HL-60 (cell line): Measurements from ENCODE around the gene TMEM45A.

ENCODE experiments used
- DNase-seq, 2 experiments: peaks; one replicate each; pipeline ENCODE4 v3.0.0-alpha.2; 2010 to 2020; ENCODE audit warnings: low read depth in 1 of 2, low spot score in 1 of 2
- H3K27ac ChIP-seq: fragments of 250-450 bp; sonication (Bioruptor Pico); replicated peaks from 2 replicates; pipeline ENCODE4 v1.5.1; 2020; ENCODE audit warnings: mild to moderate bottlenecking, moderate library complexity
- H3K27me3 ChIP-seq: fragments of 250-450 bp; sonication (Bioruptor Pico); 2 replicates; pipeline ENCODE4 v1.5.1; 2021; ENCODE audit warnings: mild to moderate bottlenecking, moderate library complexity; ENCODE audit not compliant: insufficient read depth, poor library complexity, severe bottlenecking
- H3K4me3 ChIP-seq: replicated peaks from 2 replicates; pipeline ENCODE4 v1.5.1; 2011; ENCODE audit warnings: mild to moderate bottlenecking, control low read depth, low read length; ENCODE audit not compliant: insufficient read depth
- CTCF ChIP-seq: IDR thresholded peaks from one replicate; pipeline ENCODE4 v1.5.1; 2011; ENCODE audit warnings: low read length, control low read depth, inconsistent platforms; ENCODE audit not compliant: insufficient read depth
- GABPA ChIP-seq: IDR thresholded peaks from 2 replicates; pipeline ENCODE4 v1.6.1; 2012; ENCODE audit warnings: low read depth
- POLR2AphosphoS5 ChIP-seq: IDR thresholded peaks from 2 replicates; pipeline ENCODE4 v1.6.1; 2012; ENCODE audit warnings: low read depth
- SPI1 ChIP-seq: IDR thresholded peaks from 2 replicates; pipeline ENCODE4 v1.6.1; 2012; ENCODE audit warnings: low read depth, mild to moderate bottlenecking, borderline replicate concordance
- TF ChIP-seq, protein P1 (sequence below): IDR thresholded peaks from 2 replicates; pipeline ENCODE4 v1.6.1; 2012; ENCODE audit warnings: low read depth; ENCODE audit not compliant: insufficient replicate concordance

TMEM45A gene

GRCh38 chr3:100449214-100449613 is 43.2 kb upstream of the TMEM45A start:
- Histone ChIP-seq H3K27me3 (no peaks in the 10 kb centered on the region), H3K4me3 (no peak overlapping the region), H3K27ac (no peak overlapping the region)
- DNase-seq = no peak
- TF ChIP-seq SPI1 = no peak
- no peak for TF ChIP-seq GABPA
- TF ChIP-seq POLR2AphosphoS5 = no peak
- TF ChIP-seq, protein P1, sequence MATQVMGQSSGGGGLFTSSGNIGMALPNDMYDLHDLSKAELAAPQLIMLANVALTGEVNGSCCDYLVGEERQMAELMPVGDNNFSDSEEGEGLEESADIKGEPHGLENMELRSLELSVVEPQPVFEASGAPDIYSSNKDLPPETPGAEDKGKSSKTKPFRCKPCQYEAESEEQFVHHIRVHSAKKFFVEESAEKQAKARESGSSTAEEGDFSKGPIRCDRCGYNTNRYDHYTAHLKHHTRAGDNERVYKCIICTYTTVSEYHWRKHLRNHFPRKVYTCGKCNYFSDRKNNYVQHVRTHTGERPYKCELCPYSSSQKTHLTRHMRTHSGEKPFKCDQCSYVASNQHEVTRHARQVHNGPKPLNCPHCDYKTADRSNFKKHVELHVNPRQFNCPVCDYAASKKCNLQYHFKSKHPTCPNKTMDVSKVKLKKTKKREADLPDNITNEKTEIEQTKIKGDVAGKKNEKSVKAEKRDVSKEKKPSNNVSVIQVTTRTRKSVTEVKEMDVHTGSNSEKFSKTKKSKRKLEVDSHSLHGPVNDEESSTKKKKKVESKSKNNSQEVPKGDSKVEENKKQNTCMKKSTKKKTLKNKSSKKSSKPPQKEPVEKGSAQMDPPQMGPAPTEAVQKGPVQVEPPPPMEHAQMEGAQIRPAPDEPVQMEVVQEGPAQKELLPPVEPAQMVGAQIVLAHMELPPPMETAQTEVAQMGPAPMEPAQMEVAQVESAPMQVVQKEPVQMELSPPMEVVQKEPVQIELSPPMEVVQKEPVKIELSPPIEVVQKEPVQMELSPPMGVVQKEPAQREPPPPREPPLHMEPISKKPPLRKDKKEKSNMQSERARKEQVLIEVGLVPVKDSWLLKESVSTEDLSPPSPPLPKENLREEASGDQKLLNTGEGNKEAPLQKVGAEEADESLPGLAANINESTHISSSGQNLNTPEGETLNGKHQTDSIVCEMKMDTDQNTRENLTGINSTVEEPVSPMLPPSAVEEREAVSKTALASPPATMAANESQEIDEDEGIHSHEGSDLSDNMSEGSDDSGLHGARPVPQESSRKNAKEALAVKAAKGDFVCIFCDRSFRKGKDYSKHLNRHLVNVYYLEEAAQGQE = no peak
- no peak for TF ChIP-seq CTCF

GRCh38 chr3:100454677-100455076 is 37.7 kb upstream of the TMEM45A start:
- Histone ChIP-seq H3K4me3 (no peak overlapping the region), H3K27ac (no peak overlapping the region), H3K27me3 (no peaks in the 10 kb centered on the region)
- no peak for DNase-seq
- TF ChIP-seq GABPA (no peak), POLR2AphosphoS5 (no peak), SPI1 (no peak), CTCF (no peak)
- TF ChIP-seq, protein P1 = no peak

- Histone ChIP-seq H3K27ac (no peak overlapping the region), H3K27me3 (no peaks in the 10 kb centered on the region), H3K4me3 (no peak overlapping the region)
- no peak for DNase-seq
- TF ChIP-seq GABPA (no peak), POLR2AphosphoS5 (no peak), CTCF (no peak), SPI1 (no peak)
- TF ChIP-seq, protein P1 = no peak
Measured at GRCh38 chr3:100455841-100456550, 36.4 kb upstream of the TMEM45A start.
